Neuronal stem cell (in vitro differentiated cells): ENCODE results near the gene HACD2.
"Not testable (repeated sequence)": the region's sequence is repeated elsewhere in the genome, so short reads cannot be mapped to it uniquely, and the experiment has no call there.

Experiments
- DNase-seq: peaks from one replicate; pipeline ENCODE4 v3.0.0-alpha.2; 2013; ENCODE audit warnings: low spot score
- H2AFZ ChIP-seq: one replicate; pipeline ENCODE4 v1.6.1; 2013; ENCODE audit warnings: mild to moderate bottlenecking, low read length, inconsistent platforms
- H2AK5ac ChIP-seq: 2 replicates; pipeline ENCODE4 v1.6.1; 2013; ENCODE audit warnings: low read depth, mild to moderate bottlenecking, inconsistent platforms, low read length, moderate library complexity, mixed read lengths
- H2BK120ac ChIP-seq: 2 replicates; pipeline ENCODE4 v1.6.1; 2013; ENCODE audit warnings: low read depth, mild to moderate bottlenecking, inconsistent platforms, low read length, moderate library complexity, mixed read lengths
- H2BK12ac ChIP-seq: one replicate; pipeline ENCODE4 v1.6.1; 2013; ENCODE audit warnings: low read length, inconsistent platforms
- H2BK15ac ChIP-seq: 2 replicates; pipeline ENCODE4 v1.6.1; 2013; ENCODE audit warnings: mild to moderate bottlenecking, low read length, inconsistent platforms, mixed read lengths
- H2BK5ac ChIP-seq: one replicate; pipeline ENCODE4 v1.6.1; 2013; ENCODE audit warnings: inconsistent platforms, mild to moderate bottlenecking, low read length, moderate library complexity
- H3K14ac ChIP-seq: one replicate; pipeline ENCODE4 v1.6.1; 2013; ENCODE audit warnings: low read length, inconsistent platforms
- H3K18ac ChIP-seq: 2 replicates; pipeline ENCODE4 v1.6.1; 2013; ENCODE audit warnings: low read length, inconsistent platforms
- H3K23ac ChIP-seq: 2 replicates; pipeline ENCODE4 v1.6.1; 2013; ENCODE audit warnings: low read depth, mild to moderate bottlenecking, mixed read lengths, low read length, inconsistent platforms; ENCODE audit not compliant: poor library complexity
- H3K27ac ChIP-seq: replicated peaks from 3 replicates; pipeline ENCODE4 v1.5.1; 2013; ENCODE audit warnings: low read length, inconsistent platforms
- H3K27me3 ChIP-seq, 3 experiments: 2 replicates each; pipeline ENCODE4 v1.6.1; 2013; ENCODE audit warnings: low read length in 3 of 3, mild to moderate bottlenecking in 2 of 3, inconsistent platforms in 1 of 3, low read depth in 1 of 3, mixed read lengths in 1 of 3, moderate library complexity in 1 of 3; ENCODE audit not compliant: control insufficient read depth in 3 of 3, insufficient read depth in 3 of 3
- H3K36me3 ChIP-seq, 2 donors: replicated peaks in 1 of 2; 2 replicates each; pipeline ENCODE4 v1.6.1; 2013; ENCODE audit warnings: low read length in 2 of 2; ENCODE audit not compliant: control insufficient read depth in 2 of 2, insufficient read depth in 2 of 2
- H3K4ac ChIP-seq: 2 replicates; pipeline ENCODE4 v1.6.1; 2013; ENCODE audit warnings: inconsistent platforms, mild to moderate bottlenecking, low read length, moderate library complexity
- H3K4me1 ChIP-seq, 2 donors: 1 replicate in 1 of 2; 2 replicates in 1 of 2; pipeline ENCODE4 v1.6.1; 2013; ENCODE audit warnings: low read length in 2 of 2, low read depth in 1 of 2; ENCODE audit not compliant: control insufficient read depth in 2 of 2, insufficient read depth in 1 of 2
- H3K4me2 ChIP-seq: one replicate; pipeline ENCODE4 v1.6.1; 2013; ENCODE audit warnings: mild to moderate bottlenecking, low read length, inconsistent platforms; ENCODE audit not compliant: insufficient read depth, poor library complexity, severe bottlenecking
- H3K4me3 ChIP-seq, 2 donors: 2 replicates each; pipeline ENCODE4 v1.5.1; 2013; ENCODE audit warnings: low read length in 2 of 2, mild to moderate bottlenecking in 2 of 2, inconsistent platforms in 1 of 2, moderate library complexity in 1 of 2
- H3K79me1 ChIP-seq: one replicate; pipeline ENCODE4 v1.6.1; 2013; ENCODE audit warnings: low read depth, mild to moderate bottlenecking, inconsistent platforms, low read length, moderate library complexity
- H3K9ac ChIP-seq: one replicate; pipeline ENCODE4 v1.6.1; 2013; ENCODE audit warnings: mild to moderate bottlenecking, low read depth, low read length, inconsistent platforms; ENCODE audit not compliant: poor library complexity
- H3K9me3 ChIP-seq, 2 donors: replicated peaks in 1 of 2; 2 replicates each; pipeline versions ENCODE3 to v1.6.1; 2013; ENCODE audit warnings: low read length in 2 of 2, mild to moderate bottlenecking in 2 of 2, inconsistent platforms in 1 of 2, low read depth in 1 of 2, mixed read lengths in 1 of 2, moderate library complexity in 1 of 2; ENCODE audit not compliant: control insufficient read depth in 2 of 2, insufficient read depth in 1 of 2
- H4K8ac ChIP-seq: one replicate; pipeline ENCODE4 v1.6.1; 2013; ENCODE audit warnings: low read depth, mild to moderate bottlenecking, inconsistent platforms, low read length, moderate library complexity
- H4K91ac ChIP-seq: one replicate; pipeline ENCODE4 v1.6.1; 2013; ENCODE audit warnings: low read length, low read depth, mild to moderate bottlenecking, inconsistent platforms; ENCODE audit not compliant: poor library complexity
- WGBS, 2 donors: extraction: QIAGEN DNeasy Blood & Tissue Kit; methylation state at CpG; one replicate each; pipeline ENCODE4 v1.1.7; 2013; ENCODE audit warnings: missing lambda C conversion rate in 2 of 2, mixed read lengths in 1 of 2; ENCODE audit not compliant: insufficient read length in 2 of 2, insufficient replicate concordance in 1 of 2; ENCODE audit errors: extremely low coverage in 2 of 2; 5-methylcytosine and 5-hydroxymethylcytosine counted together

The HACD2 gene

GRCh38 chr3:123618076-123618708 is 33.3 kb upstream of the HACD2 start:
- H3K9me3 ChIP-seq: peaks cover 0 to 2% of the 10 kb centered on the region in 2 donors
- WGBS, 2 donors: no CpG with 5 or more reads among the region's 7 CpGs
- no peaks in the 10 kb centered on the region for H3K79me1 ChIP-seq
- H2BK5ac ChIP-seq: no peak overlapping the region
- no peak overlapping the region for H3K23ac ChIP-seq
- H3K36me3 ChIP-seq: peaks cover 19 to 51% of the 10 kb centered on the region in 2 donors
- no peak overlapping the region for H3K14ac ChIP-seq
- no peak overlapping the region for H3K18ac ChIP-seq
- H3K9ac ChIP-seq: peak overlapping the region; percentile 31
- H2BK15ac ChIP-seq: no peak overlapping the region
- no peak overlapping the region for H2BK120ac ChIP-seq
- H2BK12ac ChIP-seq: no peak overlapping the region
- H3K4me1 ChIP-seq: peaks cover 0 to 11% of the 10 kb centered on the region in 2 donors
- no peak overlapping the region for H2AK5ac ChIP-seq
- no peak overlapping the region for H3K4me2 ChIP-seq
- H4K91ac ChIP-seq: no peak overlapping the region
- no peak for DNase-seq
- H3K4ac ChIP-seq: no peak overlapping the region
- H3K27ac ChIP-seq: no peak overlapping the region
- no peaks in the 10 kb centered on the region for H3K27me3 ChIP-seq
- H3K4me3 ChIP-seq: no peak overlapping the region
- no peak overlapping the region for H4K8ac ChIP-seq
- no peak overlapping the region for H2AFZ ChIP-seq

DNA sequence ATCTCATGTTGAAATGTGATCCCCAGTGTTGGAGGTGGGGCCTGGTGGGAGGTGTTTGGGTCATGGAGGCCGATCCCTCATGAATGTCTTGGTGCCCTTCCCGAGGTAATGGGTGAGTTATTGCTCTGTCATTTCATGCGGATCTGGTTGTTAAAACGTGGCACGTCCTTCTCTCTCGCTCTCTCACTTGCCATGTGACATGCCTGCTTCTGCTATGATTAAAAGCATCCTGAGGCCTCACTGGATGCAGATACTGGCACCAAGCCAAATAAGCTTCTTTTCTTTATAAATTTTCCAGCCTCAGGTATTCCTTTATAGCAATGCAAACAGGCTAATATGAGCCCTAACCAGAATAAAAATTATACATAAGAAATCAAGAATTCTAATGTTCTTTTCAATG is 31.7 kb upstream of the HACD2 start:
- H3K14ac ChIP-seq: no peak overlapping the region
- no peak overlapping the region for H2AFZ ChIP-seq
- no peak overlapping the region for H3K27ac ChIP-seq
- no peak overlapping the region for H3K4me3 ChIP-seq
- H2BK5ac ChIP-seq: no peak overlapping the region
- no peak overlapping the region for H3K4me2 ChIP-seq
- H3K4me1 ChIP-seq: peaks cover 0 to 11% of the 10 kb centered on the region in 2 donors
- H2BK120ac ChIP-seq: no peak overlapping the region
- no peak overlapping the region for H2BK12ac ChIP-seq
- peaks cover 24 to 67% of the 10 kb centered on the region in 2 donors for H3K36me3 ChIP-seq
- peaks cover 0 to 2% of the 10 kb centered on the region in 2 donors for H3K9me3 ChIP-seq
- no peak overlapping the region for H3K9ac ChIP-seq
- H3K18ac ChIP-seq: no peak overlapping the region
- no peaks in the 10 kb centered on the region for H3K27me3 ChIP-seq
- H2BK15ac ChIP-seq: no peak overlapping the region
- H4K8ac ChIP-seq: no peak overlapping the region
- no peak overlapping the region for H4K91ac ChIP-seq
- H3K4ac ChIP-seq: no peak overlapping the region
- H3K23ac ChIP-seq: no peak overlapping the region
- H2AK5ac ChIP-seq: no peak overlapping the region
- no peaks in the 10 kb centered on the region for H3K79me1 ChIP-seq
- no CpG with 5 or more reads among the region's 6 CpGs for WGBS, 2 donors
- no peak for DNase-seq

DNA sequence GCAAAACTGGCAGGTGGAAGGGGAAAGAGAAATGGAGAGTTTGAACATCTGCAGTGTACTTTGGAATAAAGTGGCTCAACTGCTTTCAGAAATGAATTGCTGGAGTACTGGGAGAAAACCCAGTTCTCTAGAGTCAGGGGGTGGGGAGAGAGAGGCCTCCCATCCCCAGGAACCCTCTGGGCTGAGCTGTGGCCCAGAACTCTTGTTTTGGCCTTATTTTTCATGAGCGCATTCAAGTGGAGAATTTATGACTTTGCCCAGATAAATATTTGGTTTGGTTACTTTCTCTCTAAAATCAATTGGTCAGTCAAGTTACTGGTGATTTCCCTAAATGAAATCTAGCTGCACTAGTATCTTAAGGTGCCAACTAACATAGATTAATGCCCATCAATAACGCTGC is 28.7 kb upstream of the HACD2 start:
- Histone ChIP-seq H3K18ac (no peak overlapping the region), H3K36me3 (peaks cover 18 to 78% of the 10 kb centered on the region in 2 donors), H3K4me3 (no peak overlapping the region), H3K4ac (no peak overlapping the region), H2AFZ (no peak overlapping the region), H4K8ac (no peak overlapping the region), H3K27ac (no peak overlapping the region), H3K9ac (no peak overlapping the region), H3K9me3 (peaks cover 0 to 2% of the 10 kb centered on the region in 2 donors), H4K91ac (no peak overlapping the region), H2BK120ac (no peak overlapping the region), H2BK5ac (no peak overlapping the region), H3K23ac (no peak overlapping the region), H3K79me1 (peaks cover 2% of the 10 kb centered on the region), H3K4me1 (no peaks in the 10 kb centered on the region), H3K14ac (no peak overlapping the region), H2BK15ac (no peak overlapping the region), H2AK5ac (no peak overlapping the region), H2BK12ac (no peak overlapping the region), H3K4me2 (no peak overlapping the region), H3K27me3 (peaks cover 0 to 2% (median 0%) of the 10 kb centered on the region in 3 experiments)
- DNase-seq: no peak
- WGBS, 2 donors: no CpG with 5 or more reads among the region's 2 CpGs

- H3K4ac ChIP-seq, H2BK5ac ChIP-seq, H3K9me3 ChIP-seq, H3K27me3 ChIP-seq, H3K4me3 ChIP-seq, H2AFZ ChIP-seq, H4K91ac ChIP-seq, H2BK12ac ChIP-seq, H3K18ac ChIP-seq, H2BK15ac ChIP-seq, DNase-seq, H4K8ac ChIP-seq, H3K4me2 ChIP-seq, H3K79me1 ChIP-seq, H3K27ac ChIP-seq, H3K14ac ChIP-seq, H3K9ac ChIP-seq, H2AK5ac ChIP-seq, H2BK120ac ChIP-seq, H3K23ac ChIP-seq, H3K4me1 ChIP-seq: not testable (repeated sequence)
- peaks cover 12 to 73% of the 10 kb centered on the region in 2 donors for H3K36me3 ChIP-seq
- no CpG with 5 or more reads among the region's 7 CpGs for WGBS, 2 donors
These were observed 26.8 kb upstream of the HACD2 start for GRCh38 chr3:123611674-123612073.
